IPS-18c (cell line): ENCODE data around the gene TCP10L.
A peak's percentile ranks its signal among the peaks of the same experiment; 100 is the strongest.

Experiments
- H3K4me3 ChIP-seq: 2 replicates; pipeline ENCODE4 v1.7.0; 2013; ENCODE audit warnings: low read depth, mild to moderate bottlenecking, low read length, moderate library complexity; ENCODE audit not compliant: insufficient read depth
- H3K9me3 ChIP-seq: one replicate; pipeline ENCODE4 v1.6.1; 2013; ENCODE audit warnings: mild to moderate bottlenecking, low read length, moderate library complexity; ENCODE audit not compliant: control insufficient read depth, insufficient read depth

TCP10L gene

GRCh38 chr21:32593690-32594089 lies 8.4 kb upstream of the TCP10L start:
- no peak overlapping the region for H3K4me3 ChIP-seq
- H3K9me3 ChIP-seq: no peaks in the 10 kb centered on the region

DNA sequence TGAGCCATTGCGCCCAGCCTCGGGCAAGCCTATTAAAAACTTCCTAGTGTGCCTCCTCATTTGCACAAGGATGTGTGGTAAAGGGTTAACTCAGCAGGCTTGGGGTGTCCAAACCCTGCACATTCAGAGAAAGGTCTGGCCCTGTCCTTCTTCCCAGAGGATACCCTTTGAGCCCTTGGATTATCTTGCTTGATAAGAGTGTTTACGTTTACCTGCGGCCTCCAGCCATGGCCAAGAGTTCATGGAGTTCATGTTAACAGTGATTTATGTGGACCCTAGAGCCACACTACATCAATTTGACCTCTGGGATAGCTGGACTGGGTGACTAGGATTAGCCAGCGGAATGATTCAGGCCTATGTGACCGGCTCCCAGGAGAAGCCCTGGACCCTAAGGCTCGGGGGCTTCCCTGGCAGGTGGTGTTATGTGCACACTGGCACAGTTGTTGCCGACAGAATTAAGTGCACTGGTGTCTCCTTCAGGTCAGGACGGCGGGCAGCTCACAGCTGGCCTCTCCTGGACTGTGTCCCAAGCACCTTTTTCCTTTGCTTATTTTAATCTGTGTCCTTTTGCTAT lies 7.7 kb upstream of the TCP10L start:
- Histone ChIP-seq H3K4me3 (no peak overlapping the region), H3K9me3 (no peaks in the 10 kb centered on the region)

GRCh38 chr21:32590130-32590529 lies 4.8 kb upstream of the TCP10L start:
- Histone ChIP-seq H3K4me3 (no peak overlapping the region), H3K9me3 (peaks cover 3% of the 10 kb centered on the region)

GRCh38 chr21:32587651-32588050 lies 2.3 kb upstream of the TCP10L start:
- peaks cover 3% of the 10 kb centered on the region for H3K9me3 ChIP-seq
- no peak overlapping the region for H3K4me3 ChIP-seq

DNA sequence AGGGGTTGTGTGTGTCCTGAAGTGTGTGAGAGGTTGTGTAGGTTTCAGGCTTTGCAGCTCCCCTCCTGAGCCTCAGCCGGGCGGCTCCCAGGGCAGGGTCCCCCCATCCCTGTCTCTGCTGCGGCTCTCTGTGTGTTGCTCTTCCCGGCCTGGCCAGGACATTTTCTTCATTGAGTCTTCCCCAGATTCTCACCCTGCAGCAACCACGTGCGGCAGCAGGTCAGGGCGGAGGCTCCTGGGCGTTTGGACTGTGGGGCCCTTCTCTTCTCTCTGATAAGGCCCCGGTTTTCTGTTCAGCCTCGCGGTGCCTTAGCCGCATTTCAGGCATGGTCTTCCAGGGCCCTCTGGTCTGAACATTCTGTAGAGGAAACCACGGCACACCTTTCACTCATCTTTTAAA lies 1.8 kb upstream of the TCP10L start:
- Histone ChIP-seq H3K4me3 (no peak overlapping the region), H3K9me3 (peaks cover 3% of the 10 kb centered on the region)

DNA sequence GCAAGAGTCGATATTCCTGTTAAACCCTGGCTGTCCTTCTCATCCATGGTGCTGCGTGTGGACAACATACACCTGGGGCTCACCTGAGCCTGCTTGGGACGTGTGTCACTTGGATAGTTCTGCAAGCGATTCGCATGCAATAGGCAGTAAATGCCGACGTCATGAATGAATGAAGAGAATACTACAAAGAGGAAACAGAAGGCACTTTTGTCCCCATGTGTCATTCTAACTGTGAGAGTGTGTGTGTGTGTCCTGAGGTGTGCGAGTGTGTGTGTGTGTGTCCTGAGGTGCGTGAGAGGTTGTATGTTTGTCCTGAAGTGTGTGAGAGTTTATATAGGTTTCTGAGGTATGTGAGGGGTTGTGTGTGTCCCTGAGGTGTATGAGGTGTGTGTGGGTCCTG lies 647 bp upstream of the TCP10L start:
- H3K4me3 ChIP-seq: no peak overlapping the region
- H3K9me3 ChIP-seq: peaks cover 3% of the 10 kb centered on the region

- Histone ChIP-seq H3K4me3 (no peak overlapping the region), H3K9me3 (peaks cover 3% of the 10 kb centered on the region)
These were observed 851 bp downstream of the TCP10L start for GRCh38 chr21:32584472-32584871.

DNA sequence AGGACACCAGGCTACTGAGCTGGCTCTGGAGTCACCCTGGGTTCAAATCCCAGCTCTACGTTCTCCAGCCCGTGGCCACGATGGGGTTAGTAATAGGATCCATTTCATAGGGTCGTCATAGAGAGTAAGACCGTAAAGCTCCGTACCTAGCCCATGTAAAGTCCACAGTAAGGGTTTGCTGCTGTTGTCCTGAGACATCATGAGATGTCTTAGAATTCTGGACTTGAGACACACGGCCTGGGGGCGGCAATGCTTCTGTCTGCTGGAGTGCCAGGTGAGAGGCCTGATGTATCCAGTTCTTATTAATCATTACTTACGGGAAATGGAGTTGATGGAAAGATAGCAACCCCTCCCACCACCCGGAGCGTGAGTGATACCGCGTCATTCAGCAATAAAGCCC lies 3.6 kb downstream of the TCP10L start:
- H3K9me3 ChIP-seq: no peaks in the 10 kb centered on the region
- no peak overlapping the region for H3K4me3 ChIP-seq

DNA sequence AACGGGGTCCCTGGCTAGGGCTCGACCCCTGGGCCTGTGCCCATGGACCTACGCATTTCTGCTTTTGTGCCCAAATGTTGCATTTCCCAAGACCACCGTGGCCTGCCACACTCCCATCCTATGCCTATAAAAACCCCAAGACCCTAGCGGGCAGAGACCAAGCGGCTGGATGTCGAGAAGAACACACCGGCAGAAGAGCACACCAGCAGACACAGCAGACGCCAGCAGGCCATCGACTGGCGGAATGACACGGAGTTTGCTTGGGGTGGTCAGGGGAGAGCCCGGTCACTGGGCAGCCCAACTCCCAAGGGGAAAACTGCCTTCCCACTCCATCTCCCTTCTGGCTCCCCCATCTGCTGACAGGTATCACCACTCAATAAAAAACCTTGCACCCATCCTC lies 4.4 kb downstream of the TCP10L start:
- H3K9me3 ChIP-seq: no peaks in the 10 kb centered on the region
- no peak overlapping the region for H3K4me3 ChIP-seq

- Histone ChIP-seq H3K9me3 (no peaks in the 10 kb centered on the region), H3K4me3 (no peak overlapping the region)
These were observed 7.1 kb downstream of the TCP10L start for GRCh38 chr21:32578107-32578691.

GRCh38 chr21:32576011-32576410 lies 9.3 kb downstream of the TCP10L start:
- no peaks in the 10 kb centered on the region for H3K9me3 ChIP-seq
- H3K4me3 ChIP-seq: no peak overlapping the region

- no peaks in the 10 kb centered on the region for H3K9me3 ChIP-seq
These were observed 10.1 kb downstream of the TCP10L start for GRCh38 chr21:32574946-32575925.

GRCh38 chr21:32572574-32573420 lies 12.5 kb downstream of the TCP10L start:
- Histone ChIP-seq H3K9me3 (no peaks in the 10 kb centered on the region), H3K4me3 (no peak overlapping the region)

More at GRCh38 chr21:32574946-32575925, 10.1 kb downstream of the TCP10L start:
- no peak overlapping the region for H3K4me3 ChIP-seq

DNA sequence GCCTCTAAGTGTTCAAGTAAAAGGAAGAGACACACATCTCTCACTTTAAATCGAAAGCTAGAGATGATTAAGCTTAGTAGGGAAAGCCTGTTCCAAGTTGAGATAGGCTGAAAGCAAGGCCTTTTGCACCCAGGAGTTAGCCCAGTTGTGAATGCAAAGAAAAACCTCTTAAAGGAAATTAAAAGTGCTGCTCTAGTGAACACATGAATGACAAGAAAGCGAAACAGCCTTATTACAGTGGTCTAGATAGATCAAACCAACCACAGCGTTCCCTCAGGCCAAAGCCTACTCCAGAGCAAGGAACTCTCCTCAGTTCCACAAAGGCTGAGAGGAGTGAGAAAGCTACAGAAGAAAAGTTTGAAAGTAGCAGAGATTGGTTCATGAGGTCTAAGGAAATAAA lies 14.9 kb downstream of the TCP10L start:
- Histone ChIP-seq H3K4me3 (no peak overlapping the region), H3K9me3 (no peaks in the 10 kb centered on the region)

GRCh38 chr21:32569261-32570230 lies 15.8 kb downstream of the TCP10L start:
- H3K9me3 ChIP-seq: no peaks in the 10 kb centered on the region
- peak overlapping the region; percentile 56 for H3K4me3 ChIP-seq

DNA sequence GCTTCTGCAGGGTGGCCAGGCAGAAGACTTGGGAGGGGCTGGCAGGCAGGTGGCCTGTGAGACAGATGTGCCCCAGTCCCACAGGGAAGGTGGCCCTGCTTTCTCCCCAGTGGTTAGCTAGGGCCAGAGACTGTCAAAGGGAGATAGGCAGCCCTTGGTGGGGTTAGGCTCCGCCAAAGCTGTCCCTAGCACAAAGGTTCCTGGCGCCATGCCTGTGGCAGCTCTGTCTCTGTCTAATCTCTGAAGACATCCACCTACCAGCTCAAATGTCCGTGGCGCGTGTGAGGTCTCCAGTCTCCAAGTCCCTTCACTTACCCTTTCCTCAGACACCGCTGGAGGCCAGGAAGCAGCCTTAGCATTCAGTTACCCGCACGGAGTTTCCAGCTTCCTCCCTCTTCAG lies 17.7 kb downstream of the TCP10L start:
- H3K4me3 ChIP-seq: no peak overlapping the region
- no peaks in the 10 kb centered on the region for H3K9me3 ChIP-seq
